ENCODE data around the gene HAO2.
"Not testable (repeated sequence)": the region's sequence is repeated elsewhere in the genome, so short reads cannot be mapped to it uniquely, and the experiment has no call there.

Gene HAO2

DNA sequence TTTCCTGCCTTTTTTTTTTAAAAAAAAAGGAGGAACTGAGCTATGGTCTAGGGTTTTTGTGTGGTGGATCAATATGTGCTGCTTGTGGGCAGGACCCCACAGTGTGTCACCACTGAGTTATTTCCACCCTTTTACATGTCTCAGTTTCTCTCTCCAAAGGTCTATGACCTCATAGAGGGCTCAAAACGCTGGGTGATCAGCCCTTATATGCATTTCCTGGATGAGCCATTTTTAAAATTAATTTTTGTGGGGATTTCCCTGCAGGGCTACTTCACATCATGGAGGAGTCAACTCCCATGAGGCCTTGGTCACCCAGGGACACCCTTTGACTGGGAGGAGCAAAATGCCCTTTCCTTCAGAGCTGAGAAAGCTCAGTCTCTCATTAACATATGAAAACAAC is 20.7 kb upstream of the HAO2 start:
- no peak for DNase-seq

DNA sequence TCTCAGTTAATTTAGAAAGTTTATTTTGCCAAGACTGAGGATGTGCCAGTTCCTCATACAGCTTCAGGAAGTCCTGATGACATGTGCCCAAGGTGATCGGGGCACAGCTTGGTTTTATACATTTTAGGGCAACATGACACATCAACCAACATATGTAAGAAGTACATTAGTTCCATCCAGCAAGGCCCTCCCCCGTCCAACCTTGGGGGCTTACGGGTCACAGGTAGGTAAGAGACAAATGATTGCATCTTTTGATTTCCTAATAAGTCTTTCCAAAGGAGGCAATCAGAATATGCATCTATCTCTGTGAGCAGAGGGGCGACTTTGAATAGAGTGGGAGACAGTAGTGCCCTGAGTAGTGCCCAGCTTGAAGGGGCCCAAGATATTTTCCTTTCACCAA is 19.6 kb upstream of the HAO2 start:
- no peak for DNase-seq

DNA sequence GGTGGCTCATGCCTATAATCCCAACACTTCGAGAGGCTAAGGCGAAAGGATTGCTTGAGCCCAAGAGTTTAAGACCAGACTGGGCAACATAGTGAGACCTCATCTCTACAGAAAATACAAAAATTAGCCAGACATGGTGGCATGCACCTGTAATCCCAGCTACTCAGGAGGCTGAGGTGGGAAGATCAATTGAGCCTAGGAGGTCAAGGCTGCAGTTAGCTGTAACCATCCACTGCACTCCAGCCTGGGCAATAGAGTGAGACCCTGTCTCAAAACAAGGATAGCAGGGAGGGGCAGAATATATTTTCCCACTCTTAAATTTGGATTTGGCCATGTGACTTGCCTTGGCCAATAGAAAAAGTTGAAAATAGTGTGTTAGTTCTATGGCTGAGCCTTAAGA is 17.7 kb upstream of the HAO2 start:
- not testable (repeated sequence) for DNase-seq

- no peak for DNase-seq
Observed at GRCh38 chr1:119351997-119352396, 16.6 kb upstream of the HAO2 start.

DNA sequence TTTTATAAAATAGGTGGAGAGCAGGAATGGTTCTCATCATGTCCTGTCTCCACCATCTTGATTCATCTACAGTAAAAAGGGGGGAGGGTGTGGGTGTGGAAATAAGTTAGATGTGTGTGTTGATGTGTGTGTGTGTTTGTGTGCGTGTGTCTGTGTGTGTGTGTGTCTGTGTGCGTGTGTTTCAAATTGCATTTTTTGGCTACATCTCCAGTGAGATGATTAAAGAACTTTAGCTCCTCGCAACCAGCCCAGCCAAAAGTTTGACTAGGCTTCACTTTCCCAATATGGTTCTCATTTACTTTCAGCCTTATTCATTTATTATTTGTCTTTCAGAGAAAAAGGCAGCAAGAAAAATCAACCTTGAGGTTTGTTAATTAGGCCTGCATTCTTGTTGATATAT is 14.7 kb upstream of the HAO2 start:
- DNase-seq = no peak

GRCh38 chr1:119358636-119359035 is 9.9 kb upstream of the HAO2 start:
- DNase-seq = no peak

DNA sequence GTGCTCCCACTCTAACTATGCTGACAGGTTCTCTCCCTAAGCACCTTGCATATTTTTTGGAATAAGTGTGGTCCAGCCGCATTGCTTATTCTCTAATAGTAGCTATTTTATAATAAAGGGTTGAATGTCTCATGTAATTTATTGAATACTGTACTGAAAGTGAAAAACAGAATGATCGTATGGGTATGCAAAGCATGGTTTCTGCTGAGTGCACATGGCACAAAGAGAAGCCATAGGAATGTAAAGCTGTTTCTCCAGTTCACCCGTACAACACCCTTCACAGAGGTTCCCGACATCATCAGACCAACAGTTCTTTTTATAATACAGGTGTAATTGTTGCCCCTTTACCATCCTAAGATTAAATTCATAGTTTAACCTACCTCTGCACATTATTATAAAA is 8.9 kb upstream of the HAO2 start:
- DNase-seq = no peak

DNA sequence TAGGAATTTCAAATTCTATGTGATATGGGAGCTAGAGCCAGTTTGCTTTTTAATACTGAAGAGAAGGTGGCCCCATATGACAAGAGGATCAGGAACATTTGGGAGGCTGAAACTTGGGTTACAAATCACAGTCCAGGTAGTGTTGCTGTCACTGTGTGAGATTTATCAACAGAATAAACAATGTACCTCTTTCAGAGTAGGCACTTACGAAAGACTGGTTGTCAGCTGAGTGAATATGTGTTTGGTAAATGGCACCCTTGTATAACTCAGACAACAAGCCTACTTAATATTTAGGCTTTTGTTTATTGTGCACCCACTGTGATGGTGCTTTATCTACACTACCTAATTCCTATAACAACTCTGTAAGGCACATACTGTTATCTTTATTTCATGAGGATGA is 7.4 kb upstream of the HAO2 start:
- DNase-seq = no peak

GRCh38 chr1:119361620-119362344 is 6.8 kb upstream of the HAO2 start:
- no peak for DNase-seq

GRCh38 chr1:119363162-119363561 is 5.4 kb upstream of the HAO2 start:
- DNase-seq = no peak

- no peak for DNase-seq
Observed at GRCh38 chr1:119364640-119365039, 3.9 kb upstream of the HAO2 start.

GRCh38 chr1:119366424-119366823 is 2.2 kb upstream of the HAO2 start:
- DNase-seq = no peak

- peak; percentile 0 to 13 for DNase-seq
Observed at GRCh38 chr1:119367432-119368124, 1.0 kb upstream of the HAO2 start.

- no peak for DNase-seq
Observed at GRCh38 chr1:119370748-119371147, 2.2 kb downstream of the HAO2 start.

GRCh38 chr1:119371815-119372214 is 3.2 kb downstream of the HAO2 start:
- no peak for DNase-seq

DNA sequence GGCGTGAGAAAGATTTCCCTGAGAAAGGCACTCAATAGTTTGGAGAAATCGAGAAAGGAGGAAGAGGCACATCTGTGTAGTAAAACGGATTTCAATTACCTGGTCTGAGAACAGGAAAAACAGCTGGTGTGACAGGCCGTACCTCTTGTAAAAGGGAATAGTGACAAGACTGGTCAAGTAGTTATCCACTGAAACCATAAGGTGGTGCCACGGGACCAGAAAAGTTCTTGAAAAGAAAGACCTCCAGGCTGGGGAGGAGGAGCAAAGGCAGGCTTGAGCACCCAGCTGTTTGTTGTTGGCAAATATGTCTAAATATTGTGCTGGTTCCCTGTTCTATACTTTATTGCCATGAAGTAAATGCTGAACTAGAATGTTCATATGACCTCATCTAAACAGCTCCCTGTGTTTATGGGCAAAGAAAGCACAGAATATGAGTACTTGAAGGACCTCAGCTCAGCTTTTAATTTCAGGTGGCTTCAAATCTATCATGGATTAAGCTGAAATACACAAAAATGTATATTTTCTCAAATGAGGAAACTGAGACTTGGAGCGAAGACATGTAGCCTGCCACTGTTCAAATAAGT is 4.0 kb downstream of the HAO2 start:
- DNase-seq = no peak

DNA sequence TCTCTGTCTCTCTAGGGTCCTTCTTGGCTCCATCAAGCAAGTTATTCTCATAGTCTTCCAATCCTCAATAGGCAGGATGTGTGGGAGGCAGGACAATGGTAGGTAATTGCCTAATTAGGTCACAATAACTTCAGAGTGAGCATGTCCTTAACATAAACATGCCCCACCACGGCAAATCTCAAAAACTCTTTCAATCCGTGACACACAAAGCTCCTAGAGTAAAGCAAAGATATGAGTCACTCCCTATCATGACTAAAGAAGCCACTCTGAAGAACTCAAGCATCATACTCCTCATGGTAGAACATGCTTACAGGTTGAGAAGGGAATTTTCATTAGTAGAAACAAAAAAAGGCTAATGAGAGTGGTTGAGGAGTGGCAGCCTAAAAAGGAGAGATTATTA is 4.9 kb downstream of the HAO2 start:
- no peak for DNase-seq

GRCh38 chr1:119374208-119374874 is 5.8 kb downstream of the HAO2 start:
- no peak for DNase-seq

GRCh38 chr1:119375366-119375765 is 6.8 kb downstream of the HAO2 start:
- no peak for DNase-seq

- DNase-seq = no peak
Observed at GRCh38 chr1:119376594-119376993, 8.0 kb downstream of the HAO2 start.

DNA sequence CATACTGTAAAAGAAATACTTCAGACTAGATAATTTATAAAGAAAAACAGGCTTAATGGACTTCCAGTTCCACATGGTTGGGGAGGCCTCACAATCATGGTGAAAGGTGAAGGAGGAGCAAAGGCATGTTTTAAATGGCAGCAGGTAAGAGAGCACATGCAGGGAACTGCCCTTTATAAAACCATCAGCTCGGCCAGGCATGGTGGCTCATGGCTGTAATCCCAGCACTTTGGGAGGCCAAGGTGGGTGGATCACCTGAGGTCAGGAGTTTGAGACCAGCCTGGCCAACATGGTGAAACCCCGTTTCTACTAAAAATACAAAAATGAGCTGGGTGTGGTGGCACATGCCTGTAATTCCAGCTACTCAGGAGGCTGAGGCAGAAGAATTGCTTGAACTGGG is 9.0 kb downstream of the HAO2 start:
- DNase-seq = not testable (repeated sequence)

GRCh38 chr1:119379117-119379516 is 10.5 kb downstream of the HAO2 start:
- DNase-seq = no peak

- no peak for DNase-seq
Observed at GRCh38 chr1:119380304-119380703, 11.7 kb downstream of the HAO2 start.
